OCI-LY1 (cell line): ENCODE measurements around the gene MICU1.

Source experiments
- EZH2 ChIP-seq: fragments of 200-600 bp; sonication (generic), shearing (Covaris generic); IDR thresholded peaks from 2 replicates; pipeline ENCODE4 v1.8.0; 2017; ENCODE audit warnings: borderline replicate concordance, mixed run types, mild to moderate bottlenecking, antibody characterized with exemption, low read length, moderate library complexity, mixed read lengths
- TF ChIP-seq, protein P1 (sequence below): fragments of 200-600 bp; sonication (generic), shearing (Covaris generic); IDR thresholded peaks from 2 replicates; pipeline ENCODE4 v1.5.1; 2017; ENCODE audit warnings: mild to moderate bottlenecking, antibody characterized with exemption, low read length, moderate library complexity, mixed read lengths

- TF ChIP-seq, protein P1, sequence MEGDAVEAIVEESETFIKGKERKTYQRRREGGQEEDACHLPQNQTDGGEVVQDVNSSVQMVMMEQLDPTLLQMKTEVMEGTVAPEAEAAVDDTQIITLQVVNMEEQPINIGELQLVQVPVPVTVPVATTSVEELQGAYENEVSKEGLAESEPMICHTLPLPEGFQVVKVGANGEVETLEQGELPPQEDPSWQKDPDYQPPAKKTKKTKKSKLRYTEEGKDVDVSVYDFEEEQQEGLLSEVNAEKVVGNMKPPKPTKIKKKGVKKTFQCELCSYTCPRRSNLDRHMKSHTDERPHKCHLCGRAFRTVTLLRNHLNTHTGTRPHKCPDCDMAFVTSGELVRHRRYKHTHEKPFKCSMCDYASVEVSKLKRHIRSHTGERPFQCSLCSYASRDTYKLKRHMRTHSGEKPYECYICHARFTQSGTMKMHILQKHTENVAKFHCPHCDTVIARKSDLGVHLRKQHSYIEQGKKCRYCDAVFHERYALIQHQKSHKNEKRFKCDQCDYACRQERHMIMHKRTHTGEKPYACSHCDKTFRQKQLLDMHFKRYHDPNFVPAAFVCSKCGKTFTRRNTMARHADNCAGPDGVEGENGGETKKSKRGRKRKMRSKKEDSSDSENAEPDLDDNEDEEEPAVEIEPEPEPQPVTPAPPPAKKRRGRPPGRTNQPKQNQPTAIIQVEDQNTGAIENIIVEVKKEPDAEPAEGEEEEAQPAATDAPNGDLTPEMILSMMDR, result no peak
- TF ChIP-seq EZH2, result no peak
These were observed 73.0 kb downstream of the MICU1 start for GRCh38 chr10:72552857-72553256.
